HEK293T (cell line): ENCODE measurements around the gene WNK2.

Experiments
- ARNT ChIP-seq: fragments of 450-650 bp; IDR thresholded peaks from 2 replicates; pipeline ENCODE4 v1.6.1; 2017; ENCODE audit warnings: mild to moderate bottlenecking
- BHLHE40 ChIP-seq: fragments of 450-650 bp; IDR thresholded peaks from 2 replicates; pipeline ENCODE4 v1.6.1; 2016; ENCODE audit warnings: mild to moderate bottlenecking, moderate library complexity, borderline replicate concordance
- CTBP1 ChIP-seq: fragments of 450-650 bp; IDR thresholded peaks from 2 replicates; pipeline ENCODE4 v1.6.1; 2016; ENCODE audit warnings: borderline replicate concordance
- ELF4 ChIP-seq: fragments of 450-650 bp; IDR thresholded peaks from 2 replicates; pipeline ENCODE4 v1.6.1; 2017; ENCODE audit warnings: antibody characterized with exemption
- FOXA1 ChIP-seq: fragments of 450-650 bp; IDR thresholded peaks from 2 replicates; pipeline ENCODE4 v1.6.1; 2016; ENCODE audit warnings: mild to moderate bottlenecking
- FOXK2 ChIP-seq: fragments of 450-650 bp; IDR thresholded peaks from 2 replicates; pipeline ENCODE4 v1.6.1; 2016; ENCODE audit warnings: mild to moderate bottlenecking
- FOXM1 ChIP-seq: fragments of 450-650 bp; IDR thresholded peaks from 2 replicates; pipeline ENCODE4 v1.6.1; 2017; ENCODE audit warnings: mild to moderate bottlenecking, borderline replicate concordance
- HDGF ChIP-seq: fragments of 450-650 bp; IDR thresholded peaks from 2 replicates; pipeline ENCODE4 v1.6.1; 2017; ENCODE audit warnings: antibody characterized with exemption, borderline replicate concordance
- L3MBTL2 ChIP-seq: fragments of 450-650 bp; conservative IDR thresholded peaks from 2 replicates; pipeline ENCODE4 v1.6.1; 2016; ENCODE audit warnings: mild to moderate bottlenecking
- NFRKB ChIP-seq: fragments of 450-650 bp; IDR thresholded peaks from 2 replicates; pipeline ENCODE4 v1.6.1; 2016; ENCODE audit warnings: mild to moderate bottlenecking, moderate library complexity
- SP1 ChIP-seq: fragments of 450-650 bp; IDR thresholded peaks from 2 replicates; pipeline ENCODE4 v1.6.1; 2017
- SUZ12 ChIP-seq: fragments of 450-650 bp; IDR thresholded peaks from 2 replicates; pipeline ENCODE4 v1.6.1; 2016; ENCODE audit warnings: mild to moderate bottlenecking
- TARDBP ChIP-seq: fragments of 450-650 bp; IDR thresholded peaks from 2 replicates; pipeline ENCODE4 v1.6.1; 2016
- ZNF384 ChIP-seq: fragments of 450-650 bp; IDR thresholded peaks from 2 replicates; pipeline ENCODE4 v1.6.1; 2016

GRCh38 chr9:93315118-93315517 is 131.2 kb downstream of the WNK2 start:
- TF ChIP-seq SP1 (no peak), FOXA1 (no peak), L3MBTL2 (no peak), HDGF (no peak), ARNT (no peak), FOXK2 (no peak), SUZ12 (no peak), BHLHE40 (no peak), FOXM1 (no peak), CTBP1 (no peak), TARDBP (no peak), ZNF384 (no peak), NFRKB (no peak), ELF4 (no peak)
